Activated CD4-positive, alpha-beta T cell treated with anti-CD3 and anti-CD28 coated beads, Interleukin-2, amount 10 ng/mL, durations not matched to agents 24 days and 14 days (primary cell): ENCODE data around the gene PLEKHG2. TPM values are rescaled to one million over a fixed set of nuclear protein-coding genes. Genes with fewer than 3 reads are reported as not detected.
A peak's percentile ranks its signal among the peaks of the same experiment; 100 is the strongest.
"Not testable (repeated sequence)": the region's sequence is repeated elsewhere in the genome, so short reads cannot be mapped to it uniquely, and the experiment has no call there.

ENCODE experiments used
- DNase-seq: peaks from one replicate; pipeline ENCODE4 v3.0.0; 2022
- H3K27ac Mint-ChIP-seq: one replicate; pipeline ENCODE4 v1.8.0; 2022; ENCODE audit warnings: mild to moderate bottlenecking, mixed read lengths
- H3K27me3 Mint-ChIP-seq: one replicate; pipeline ENCODE4 v1.8.0; 2022; ENCODE audit warnings: mixed read lengths
- H3K36me3 Mint-ChIP-seq: one replicate; pipeline ENCODE4 v1.8.0; 2022; ENCODE audit warnings: low read depth, mild to moderate bottlenecking, mixed read lengths
- H3K4me1 Mint-ChIP-seq: one replicate; pipeline ENCODE4 v1.8.0; 2021; ENCODE audit warnings: mixed read lengths
- H3K4me3 Mint-ChIP-seq: one replicate; pipeline ENCODE4 v1.8.0; 2022; ENCODE audit warnings: mild to moderate bottlenecking, moderate library complexity, mixed read lengths
- H3K9me3 Mint-ChIP-seq: one replicate; pipeline ENCODE4 v1.8.0; 2021; ENCODE audit warnings: mixed read lengths
- intact Hi-C: fragments of 100-400 bp; cut with micrococcal nuclease; formaldehyde crosslinking; loops from one replicate; pipeline ENCODE4 v1.15.1; 2023
- total RNA-seq: library from RNA; stranded (reverse); gene quantifications from 2 replicates; pipeline ENCODE4 v1.2.3, GENCODE V29; 2022

Gene PLEKHG2
- total RNA-seq, 1 donor from 2014 or later = 42.0 TPM

GRCh38 chr19:39446365-39447084, 34.1 kb downstream of the PLEKHG2 start:
- peak overlapping the region; percentile 98 for H3K4me3 Mint-ChIP-seq
- H3K36me3 Mint-ChIP-seq = peaks cover 45% of the 10 kb centered on the region
- peak overlapping the region; percentile 96 for H3K27ac Mint-ChIP-seq
- no peaks in the 10 kb centered on the region for H3K9me3 Mint-ChIP-seq
- no peak for DNase-seq
- intact Hi-C loops = loop anchor here (2.0 to 5.0 kb wide), 3 partner anchors 104 to 386 kb away; partner anchors contain the start of genes DYRK1B and SAMD4B
- H3K4me1 Mint-ChIP-seq = peaks cover 36% of the 10 kb centered on the region
- H3K27me3 Mint-ChIP-seq = no peaks in the 10 kb centered on the region

GRCh38 chr19:39448271-39448670, 35.8 kb downstream of the PLEKHG2 start:
- peaks cover 50% of the 10 kb centered on the region for H3K4me1 Mint-ChIP-seq
- H3K36me3 Mint-ChIP-seq = peaks cover 61% of the 10 kb centered on the region
- H3K27ac Mint-ChIP-seq = peak overlapping the region; percentile 96
- H3K27me3 Mint-ChIP-seq = no peaks in the 10 kb centered on the region
- H3K9me3 Mint-ChIP-seq = no peaks in the 10 kb centered on the region
- intact Hi-C loops = loop anchor here (1.0 to 5.0 kb wide), 3 partner anchors 18 to 384 kb away; partner anchors contain the start of genes DYRK1B and SAMD4B
- no peak for DNase-seq
- peak overlapping the region; percentile 98 for H3K4me3 Mint-ChIP-seq

GRCh38 chr19:39449116-39449797, 36.8 kb downstream of the PLEKHG2 start:
- intact Hi-C loops = loop anchor here (5.0 kb wide), 2 partner anchors 107 to 383 kb away; partner anchors contain the start of genes DYRK1B and SAMD4B
- Mint-ChIP-seq H3K4me3 (peak overlapping the region; percentile 80), H3K36me3 (peaks cover 65% of the 10 kb centered on the region), H3K27me3 (no peaks in the 10 kb centered on the region), H3K27ac (peak overlapping the region; percentile 96), H3K4me1 (peaks cover 51% of the 10 kb centered on the region), H3K9me3 (no peaks in the 10 kb centered on the region)
- DNase-seq = no peak

GRCh38 chr19:39451257-39451656, 38.8 kb downstream of the PLEKHG2 start:
- peaks cover 57% of the 10 kb centered on the region for H3K36me3 Mint-ChIP-seq
- H3K27ac Mint-ChIP-seq, H3K27me3 Mint-ChIP-seq, H3K4me3 Mint-ChIP-seq, intact Hi-C loops, DNase-seq, H3K9me3 Mint-ChIP-seq: not testable (repeated sequence)
- H3K4me1 Mint-ChIP-seq = peaks cover 48% of the 10 kb centered on the region

- Mint-ChIP-seq H3K4me3 (no peak overlapping the region), H3K9me3 (no peaks in the 10 kb centered on the region), H3K4me1 (peaks cover 5% of the 10 kb centered on the region), H3K27ac (no peak overlapping the region), H3K36me3 (peaks cover 69% of the 10 kb centered on the region), H3K27me3 (no peaks in the 10 kb centered on the region)
- intact Hi-C loops = no loop called here
- no peak for DNase-seq
Measured at GRCh38 chr19:39463403-39463802, 50.9 kb downstream of the PLEKHG2 start.

- H3K36me3 Mint-ChIP-seq = peaks cover 72% of the 10 kb centered on the region
- no peaks in the 10 kb centered on the region for H3K27me3 Mint-ChIP-seq
- no peak overlapping the region for H3K27ac Mint-ChIP-seq
- DNase-seq = no peak
- H3K9me3 Mint-ChIP-seq = no peaks in the 10 kb centered on the region
- H3K4me3 Mint-ChIP-seq = no peak overlapping the region
- intact Hi-C loops = no loop called here
- peaks cover 12% of the 10 kb centered on the region for H3K4me1 Mint-ChIP-seq
Measured at GRCh38 chr19:39465956-39466747, 53.7 kb downstream of the PLEKHG2 start.

- no peak overlapping the region for H3K4me3 Mint-ChIP-seq
- peaks cover 19% of the 10 kb centered on the region for H3K4me1 Mint-ChIP-seq
- DNase-seq = no peak
- intact Hi-C loops = no loop called here
- no peaks in the 10 kb centered on the region for H3K27me3 Mint-ChIP-seq
- peaks cover 78% of the 10 kb centered on the region for H3K36me3 Mint-ChIP-seq
- H3K9me3 Mint-ChIP-seq = no peaks in the 10 kb centered on the region
- H3K27ac Mint-ChIP-seq = no peak overlapping the region
Measured at GRCh38 chr19:39467941-39468340, 55.5 kb downstream of the PLEKHG2 start.

- H3K27me3 Mint-ChIP-seq = no peaks in the 10 kb centered on the region
- peaks cover 76% of the 10 kb centered on the region for H3K36me3 Mint-ChIP-seq
- intact Hi-C loops = no loop called here
- H3K4me3 Mint-ChIP-seq = no peak overlapping the region
- no peak for DNase-seq
- H3K27ac Mint-ChIP-seq = no peak overlapping the region
- H3K4me1 Mint-ChIP-seq = peaks cover 16% of the 10 kb centered on the region
- H3K9me3 Mint-ChIP-seq = no peaks in the 10 kb centered on the region
Measured at GRCh38 chr19:39469036-39469435, 56.6 kb downstream of the PLEKHG2 start.

- H3K9me3 Mint-ChIP-seq = no peaks in the 10 kb centered on the region
- no peak overlapping the region for H3K4me3 Mint-ChIP-seq
- H3K36me3 Mint-ChIP-seq = peaks cover 80% of the 10 kb centered on the region
- H3K4me1 Mint-ChIP-seq = peaks cover 17% of the 10 kb centered on the region
- no peaks in the 10 kb centered on the region for H3K27me3 Mint-ChIP-seq
- intact Hi-C loops = no loop called here
- H3K27ac Mint-ChIP-seq = peak overlapping the region; percentile 51
- DNase-seq = no peak
Measured at GRCh38 chr19:39469567-39469966, 57.1 kb downstream of the PLEKHG2 start.

- Mint-ChIP-seq H3K9me3 (no peaks in the 10 kb centered on the region), H3K4me3 (no peak overlapping the region), H3K4me1 (peaks cover 17% of the 10 kb centered on the region), H3K27me3 (no peaks in the 10 kb centered on the region), H3K36me3 (peaks cover 78% of the 10 kb centered on the region), H3K27ac (peak overlapping the region; percentile 86)
- no peak for DNase-seq
- intact Hi-C loops = no loop called here
Measured at GRCh38 chr19:39470724-39471339, 58.4 kb downstream of the PLEKHG2 start.

GRCh38 chr19:39471756-39472536, 59.5 kb downstream of the PLEKHG2 start:
- H3K36me3 Mint-ChIP-seq = peaks cover 79% of the 10 kb centered on the region
- H3K27ac Mint-ChIP-seq = peak overlapping the region; percentile 48
- no peaks in the 10 kb centered on the region for H3K27me3 Mint-ChIP-seq
- DNase-seq = no peak
- intact Hi-C loops = no loop called here
- H3K4me3 Mint-ChIP-seq = no peak overlapping the region
- H3K9me3 Mint-ChIP-seq = no peaks in the 10 kb centered on the region
- H3K4me1 Mint-ChIP-seq = peaks cover 17% of the 10 kb centered on the region

- Mint-ChIP-seq H3K27me3 (no peaks in the 10 kb centered on the region), H3K36me3 (peaks cover 74% of the 10 kb centered on the region), H3K9me3 (no peaks in the 10 kb centered on the region), H3K4me1 (peaks cover 17% of the 10 kb centered on the region), H3K4me3 (no peak overlapping the region), H3K27ac (no peak overlapping the region)
- intact Hi-C loops = no loop called here
- no peak for DNase-seq
Measured at GRCh38 chr19:39472746-39473442, 60.4 kb downstream of the PLEKHG2 start.
